Measurements from ENCODE around the gene ZIC1.

Gene ZIC1

DNA sequence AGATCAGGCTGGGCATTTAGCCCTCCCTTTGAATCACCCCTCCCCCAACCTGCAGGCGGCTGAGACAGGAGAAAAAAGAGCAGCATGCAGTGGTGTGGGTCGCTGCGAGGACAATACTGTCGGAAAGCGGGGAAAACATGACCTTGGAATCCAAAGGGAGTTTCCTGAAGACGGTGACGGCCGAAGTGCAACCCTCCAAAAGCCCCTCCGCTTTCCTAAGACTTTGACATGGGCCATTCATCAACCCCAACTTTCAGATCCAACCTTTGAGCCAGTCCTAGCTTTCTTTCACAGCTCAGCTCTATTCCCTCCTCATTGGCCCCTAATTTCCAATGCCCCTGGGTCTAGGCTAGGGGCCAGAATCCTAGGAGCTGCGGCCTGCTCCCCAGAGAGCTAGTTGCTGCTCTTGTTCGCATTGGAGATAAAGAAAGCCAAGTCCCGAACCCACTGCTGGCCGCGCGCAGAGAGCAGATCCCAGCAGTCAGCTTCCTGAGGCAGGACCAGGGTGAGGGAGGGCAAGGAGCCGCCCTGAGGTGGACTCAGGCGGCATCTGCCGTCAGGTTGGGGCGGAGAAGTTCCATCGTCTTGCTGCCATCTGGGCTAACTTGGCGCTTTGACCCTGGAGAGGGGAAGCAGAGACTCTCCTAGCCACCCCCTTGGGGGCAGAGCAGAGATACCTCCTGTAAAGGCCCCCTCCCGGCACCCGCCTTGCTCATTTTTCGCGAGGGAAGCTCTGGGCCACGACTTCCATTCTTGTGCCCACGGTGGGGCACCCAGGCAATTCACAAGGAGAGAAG is 3.7 kb upstream of the ZIC1 start:
- H3K4me1 ChIP-seq = no peaks in the 10 kb centered on the region
- no peak for TF ChIP-seq CTCF (IDR thresholded peaks at IDR 0.05; ENCODE audit: low read depth, low read length)
- H3K9me3 ChIP-seq = peaks cover 4% of the 10 kb centered on the region; the same call in 1 of the 2 replicates
- H3K4me3 ChIP-seq (ENCODE audit: low read depth, low read length) = no peak overlapping the region
- DNase-seq = no peak
- H3K36me3 ChIP-seq = no peaks in the 10 kb centered on the region
- peaks cover 80% of the 10 kb centered on the region for H3K27me3 ChIP-seq

DNA sequence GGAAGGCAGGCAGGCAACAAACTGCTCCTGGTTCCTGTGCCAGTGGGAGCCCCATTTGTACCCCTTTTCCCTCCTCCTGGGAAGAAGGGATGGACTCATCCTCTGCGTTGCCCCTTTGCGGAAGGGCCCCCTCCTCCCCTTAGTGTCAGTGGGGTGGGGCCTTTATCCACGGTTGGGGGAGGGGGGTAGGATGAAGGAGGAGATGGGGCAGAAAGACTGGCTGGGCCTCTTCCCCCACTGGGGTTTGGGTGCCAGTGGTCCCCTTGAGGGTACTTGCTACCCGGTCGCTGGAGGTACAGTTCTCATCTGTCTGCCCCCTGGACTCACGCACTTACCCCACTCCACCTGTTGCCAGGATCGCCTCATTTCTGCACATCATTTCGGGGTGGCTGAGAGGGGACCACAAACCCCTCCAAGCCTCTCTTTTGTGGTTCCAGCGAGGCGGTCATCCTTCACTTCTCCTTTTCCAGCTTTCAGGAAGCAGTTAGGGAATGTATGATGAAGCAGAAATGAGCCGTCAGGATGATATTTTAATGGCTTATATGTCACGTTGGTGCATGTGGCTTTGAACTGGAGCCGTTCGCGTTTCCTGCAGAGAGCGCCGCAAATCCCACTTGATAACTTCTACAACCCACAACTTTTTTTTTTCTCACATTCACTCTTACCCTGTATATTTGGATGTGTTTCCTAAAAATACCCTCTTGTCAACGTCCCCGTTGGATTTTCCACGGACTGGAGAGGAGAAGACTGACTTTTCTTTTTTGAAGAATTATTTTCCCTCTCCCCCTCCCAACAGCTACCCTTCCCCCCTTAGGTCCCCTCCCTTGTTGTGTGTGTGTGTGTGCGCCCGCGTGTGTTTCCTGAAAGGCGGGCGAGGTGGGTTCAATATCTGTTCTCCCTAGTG is 2.9 kb upstream of the ZIC1 start, which contains the start of gene ZIC4:
Gene ZIC4, minus strand, starts transcription at position 516 of the 904 bp plus-strand sequence. CDS start 3,746 bp downstream, outside the sequence.
- TF ChIP-seq CTCF (IDR thresholded peaks at IDR 0.05; ENCODE audit: low read depth, low read length) = no peak
- DNase-seq = no peak
- H3K36me3 ChIP-seq = no peaks in the 10 kb centered on the region
- no peaks in the 10 kb centered on the region for H3K4me1 ChIP-seq
- peaks cover 88% of the 10 kb centered on the region for H3K27me3 ChIP-seq
- peaks cover 5% of the 10 kb centered on the region; the same call in 1 of the 2 replicates for H3K9me3 ChIP-seq
- H3K4me3 ChIP-seq (ENCODE audit: low read depth, low read length) = no peak within 1 kb of the TSS

DNA sequence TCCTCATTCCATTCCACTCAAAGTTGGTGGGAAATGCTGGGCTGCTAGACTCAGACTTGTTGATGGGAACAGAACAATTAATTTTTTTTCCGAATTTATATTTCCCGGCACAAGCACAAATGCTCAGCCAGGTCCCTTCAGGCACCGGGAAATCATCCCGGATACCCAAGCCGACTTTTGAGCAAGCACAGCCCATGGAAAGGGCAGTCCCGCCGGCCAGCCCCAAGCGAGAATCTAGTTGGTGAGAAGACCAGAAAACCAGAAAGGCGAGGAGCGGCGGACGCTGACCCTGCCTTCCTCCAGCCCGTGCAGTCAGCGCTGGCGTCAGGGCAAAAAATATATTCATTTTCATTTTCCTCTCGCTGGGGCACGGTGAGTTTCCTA is 2.1 kb upstream of the ZIC1 start:
- DNase-seq = no peak
- no peak overlapping the region for H3K4me3 ChIP-seq (ENCODE audit: low read depth, low read length)
- no peaks in the 10 kb centered on the region for H3K36me3 ChIP-seq
- TF ChIP-seq CTCF (IDR thresholded peaks at IDR 0.05; ENCODE audit: low read depth, low read length) = no peak
- no peaks in the 10 kb centered on the region for H3K4me1 ChIP-seq
- H3K27me3 ChIP-seq = peaks cover 95% of the 10 kb centered on the region
- peaks cover 5% of the 10 kb centered on the region; the same call in 1 of the 2 replicates for H3K9me3 ChIP-seq

GRCh38 chr3:147407498-147408187 is 1.5 kb upstream of the ZIC1 start:
- no peak for TF ChIP-seq CTCF (IDR thresholded peaks at IDR 0.05; ENCODE audit: low read depth, low read length)
- Histone ChIP-seq H3K36me3 (no peaks in the 10 kb centered on the region), H3K27me3 (peaks cover 97% of the 10 kb centered on the region), H3K4me1 (no peaks in the 10 kb centered on the region), H3K4me3 (ENCODE audit: low read depth, low read length) (no peak overlapping the region), H3K9me3 (peaks cover 5% of the 10 kb centered on the region; the same call in 1 of the 2 replicates)
- DNase-seq = no peak

DNA sequence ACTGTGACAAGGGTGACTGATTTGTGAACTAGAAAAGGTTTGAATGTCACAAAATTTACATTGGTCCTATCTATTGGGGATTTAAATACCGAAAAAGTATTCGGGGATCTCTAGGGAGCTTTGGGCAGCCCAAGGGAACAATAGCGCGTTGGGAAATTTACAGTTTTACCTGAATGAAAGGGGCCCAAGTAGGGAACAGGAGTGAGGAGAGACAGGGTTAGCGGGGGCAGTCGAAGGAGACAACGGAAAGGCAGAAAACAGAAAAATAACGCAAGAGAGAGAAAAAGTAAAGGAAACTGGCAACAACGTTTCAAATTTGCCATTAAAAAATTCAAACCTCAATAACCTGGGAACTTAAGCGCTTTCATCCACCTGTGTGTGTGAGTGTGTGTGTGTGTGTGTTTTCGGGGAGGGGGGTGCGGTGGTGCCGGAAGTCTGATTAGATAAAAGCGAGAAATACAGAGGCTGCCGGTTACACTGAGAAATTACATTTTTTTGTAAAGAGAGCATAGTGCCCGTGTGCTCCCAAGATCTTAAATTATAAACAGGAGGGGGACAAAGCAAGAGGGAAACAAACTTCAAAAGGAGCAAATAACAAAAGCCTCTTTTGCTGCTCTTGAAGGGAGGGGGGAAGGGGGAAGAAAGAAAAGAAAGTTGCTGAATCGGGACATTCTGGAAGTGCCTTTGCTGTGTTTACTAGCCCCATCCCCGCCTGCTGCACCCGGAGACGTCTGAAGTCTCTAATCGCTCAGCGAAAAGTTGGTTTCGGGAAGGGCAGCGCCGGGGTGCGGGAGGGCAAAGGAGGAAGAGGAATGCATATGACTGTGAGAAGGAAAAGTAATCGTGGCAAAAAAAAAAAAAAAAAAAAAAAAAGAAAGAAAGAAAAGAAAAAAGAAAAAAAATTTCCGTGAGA is 721 bp upstream of the ZIC1 start:
- H3K4me3 ChIP-seq (ENCODE audit: low read depth, low read length) = no peak overlapping the region
- TF ChIP-seq CTCF (IDR thresholded peaks at IDR 0.05; ENCODE audit: low read depth, low read length) = no peak
- H3K27me3 ChIP-seq = peaks cover 97% of the 10 kb centered on the region
- H3K4me1 ChIP-seq = no peaks in the 10 kb centered on the region
- no peaks in the 10 kb centered on the region for H3K36me3 ChIP-seq
- DNase-seq = no peak
- H3K9me3 ChIP-seq = peaks cover 5% of the 10 kb centered on the region; the same call in 1 of the 2 replicates

Measured in BE2C (cell line).